IMR-90 (cell line): ENCODE results near the gene FGD3. TPM values are rescaled to one million over a fixed set of nuclear protein-coding genes. Genes with fewer than 3 reads are reported as not detected.

Experiments
- ATAC-seq: fragments of 200-7000 bp; cut with Tn5 transposase; 2 replicates; pipeline ENCODE4 v1.9.1; 2020; ENCODE audit warnings: low read depth, mild to moderate bottlenecking, moderate library complexity
- BruUV-seq: library from RNA; stranded (reverse); fragments of 400-500 nt; replicated peaks from 2 replicates; lab custom pipeline; 2021; lab: Mats Ljungman, UMichigan
- CTCF ChIA-PET: fragments of 300-600 bp; formaldehyde crosslinking; extraction: SDS; loops from one replicate; lab custom pipeline; 2021; ENCODE audit warnings: antibody characterized with exemption; lab: Yijun Ruan, JAX
- POLR2A ChIA-PET: fragments of 300-600 bp; sonication (Branson Sonifier 250); formaldehyde crosslinking; loops from one replicate; lab custom pipeline; 2022; ENCODE audit warnings: antibody characterized with exemption; ENCODE audit not compliant: unreplicated experiment; lab: Charles Lee
- DNase-seq: peaks from one replicate; pipeline ENCODE4 v3.0.0; 2013
- H2AFZ ChIP-seq: replicated peaks from 2 replicates; pipeline ENCODE3; 2013; ENCODE audit warnings: low read length, mild to moderate bottlenecking; ENCODE audit not compliant: poor library complexity
- H2AK5ac ChIP-seq: 2 replicates; pipeline ENCODE4 v1.6.1; 2013; ENCODE audit warnings: low read depth, low read length, inconsistent platforms
- H2AK9ac ChIP-seq: replicated peaks from 2 replicates; pipeline ENCODE3; 2013; ENCODE audit warnings: mild to moderate bottlenecking, low read depth, low read length, moderate library complexity; ENCODE audit not compliant: poor library complexity
- H2BK120ac ChIP-seq: 2 replicates; pipeline ENCODE4 v1.6.1; 2013; ENCODE audit warnings: low read depth, low read length, inconsistent platforms
- H2BK15ac ChIP-seq: 3 replicates; pipeline ENCODE4 v1.6.1; 2013; ENCODE audit warnings: low read depth, low read length, inconsistent platforms
- H2BK20ac ChIP-seq: 2 replicates; pipeline ENCODE4 v1.6.1; 2013; ENCODE audit warnings: low read depth, mild to moderate bottlenecking, inconsistent platforms, low read length, moderate library complexity
- H2BK5ac ChIP-seq: 2 replicates; pipeline ENCODE4 v1.6.1; 2013; ENCODE audit warnings: mild to moderate bottlenecking, low read depth, low read length, inconsistent platforms; ENCODE audit not compliant: poor library complexity, severe bottlenecking
- H3K14ac ChIP-seq: replicated peaks from 2 replicates; pipeline ENCODE4 v1.6.1; 2013; ENCODE audit warnings: low read depth, low read length, inconsistent platforms
- H3K18ac ChIP-seq: 2 replicates; pipeline ENCODE4 v1.6.1; 2013; ENCODE audit warnings: low read depth, low read length, control low read depth
- H3K23ac ChIP-seq: 2 replicates; pipeline ENCODE4 v1.6.1; 2013; ENCODE audit warnings: low read depth, low read length, inconsistent platforms
- H3K27ac ChIP-seq: 2 replicates; pipeline ENCODE4 v1.5.1; 2013; ENCODE audit warnings: mild to moderate bottlenecking, control low read depth, low read length; ENCODE audit not compliant: insufficient read depth
- H3K27me3 ChIP-seq: 2 replicates; pipeline ENCODE4 v1.6.1; 2013; ENCODE audit warnings: low read length; ENCODE audit not compliant: control insufficient read depth, insufficient read depth
- H3K36me3 ChIP-seq: 2 replicates; pipeline ENCODE4 v1.6.1; 2013; ENCODE audit warnings: low read length, mixed read lengths; ENCODE audit not compliant: control insufficient read depth, insufficient read depth
- H3K4ac ChIP-seq: 2 replicates; pipeline ENCODE4 v1.6.1; 2013; ENCODE audit warnings: low read depth, low read length, inconsistent platforms
- H3K4me1 ChIP-seq: 2 replicates; pipeline ENCODE4 v1.6.1; 2013; ENCODE audit warnings: low read length, mixed read lengths; ENCODE audit not compliant: control insufficient read depth, insufficient read depth
- H3K4me2 ChIP-seq: 2 replicates; pipeline ENCODE4 v1.6.1; 2013; ENCODE audit warnings: low read depth, mild to moderate bottlenecking, control low read depth, low read length, moderate library complexity
- H3K4me3 ChIP-seq: 2 replicates; pipeline ENCODE4 v1.5.1; 2013; ENCODE audit warnings: low read depth, mild to moderate bottlenecking, control low read depth, low read length, moderate library complexity; ENCODE audit not compliant: insufficient read depth
- H3K56ac ChIP-seq: 2 replicates; pipeline ENCODE4 v1.6.1; 2013; ENCODE audit warnings: low read length, inconsistent platforms; ENCODE audit not compliant: insufficient read depth; ENCODE audit errors: extremely low read depth
- H3K79me1 ChIP-seq, 2 experiments: 2 replicates each; pipeline ENCODE4 v1.6.1; 2013; ENCODE audit warnings: low read length in 2 of 2, inconsistent platforms in 1 of 2, low read depth in 1 of 2
- H3K9ac ChIP-seq: 2 replicates; pipeline ENCODE4 v1.6.1; 2013; ENCODE audit warnings: low read depth, low read length, control low read depth
- H3K9me1 ChIP-seq: 2 replicates; pipeline ENCODE4 v1.6.1; 2013; ENCODE audit warnings: low read length, inconsistent platforms; ENCODE audit not compliant: insufficient read depth
- H3K9me3 ChIP-seq: 2 replicates; pipeline ENCODE4 v1.6.1; 2013; ENCODE audit warnings: low read length; ENCODE audit not compliant: control insufficient read depth, insufficient read depth
- H4K20me1 ChIP-seq: 2 replicates; pipeline ENCODE4 v1.6.1; 2013; ENCODE audit warnings: low read length, inconsistent platforms; ENCODE audit not compliant: insufficient read depth
- H4K5ac ChIP-seq: 2 replicates; pipeline ENCODE4 v1.6.1; 2013; ENCODE audit warnings: mild to moderate bottlenecking, low read depth, low read length, control low read depth
- H4K8ac ChIP-seq, 2 experiments: 2 replicates each; pipeline ENCODE4 v1.6.1; 2013; ENCODE audit warnings: low read depth in 2 of 2, low read length in 2 of 2, control low read depth in 1 of 2, inconsistent platforms in 1 of 2
- H4K91ac ChIP-seq: 2 replicates; pipeline ENCODE4 v1.6.1; 2013; ENCODE audit warnings: low read depth, low read length, inconsistent platforms; ENCODE audit not compliant: insufficient read depth
- CEBPB ChIP-seq: IDR thresholded peaks from 2 replicates; pipeline ENCODE4 v1.6.1; 2012; ENCODE audit warnings: low read depth, low read length, improper control_type of control experiment
- CHD1 ChIP-seq: IDR thresholded peaks from 2 replicates; pipeline ENCODE4 v1.6.1; 2012; ENCODE audit warnings: low read depth, low read length, improper control_type of control experiment
- FOS ChIP-seq: fragments of 150-350 bp; IDR thresholded peaks from 2 replicates; pipeline ENCODE4 v1.6.1; 2016; ENCODE audit warnings: low read depth, low read length
- MAFK ChIP-seq: IDR thresholded peaks from 2 replicates; pipeline ENCODE4 v1.6.1; 2012; ENCODE audit warnings: low read depth, low read length, improper control_type of control experiment
- MAZ ChIP-seq: IDR thresholded peaks from 2 replicates; pipeline ENCODE4 v1.6.1; 2012; ENCODE audit warnings: low read depth, mild to moderate bottlenecking, low read length, improper control_type of control experiment, moderate library complexity, borderline replicate concordance
- NFE2L2 ChIP-seq: fragments of 150-350 bp; IDR thresholded peaks from 2 replicates; pipeline ENCODE4 v1.6.1; 2016; ENCODE audit warnings: low read depth, mild to moderate bottlenecking, low read length
- POLR2A ChIP-seq: IDR thresholded peaks from 2 replicates; pipeline ENCODE4 v1.6.1; 2012; ENCODE audit warnings: mild to moderate bottlenecking, low read depth, low read length
- RAD21 ChIP-seq: IDR thresholded peaks from 2 replicates; pipeline ENCODE4 v1.6.1; 2012; ENCODE audit warnings: low read length, improper control_type of control experiment
- RCOR1 ChIP-seq: IDR thresholded peaks from 2 replicates; pipeline ENCODE4 v1.6.1; 2012; ENCODE audit warnings: mild to moderate bottlenecking, low read length, improper control_type of control experiment; ENCODE audit not compliant: insufficient replicate concordance
- RFX5 ChIP-seq: IDR thresholded peaks from 2 replicates; pipeline ENCODE4 v1.8.0; 2012; ENCODE audit warnings: low read depth, mild to moderate bottlenecking, low read length, moderate library complexity
- SMC3 ChIP-seq: fragments of 150-350 bp; IDR thresholded peaks from 2 replicates; pipeline ENCODE4 v1.6.1; 2016; ENCODE audit warnings: low read depth, mild to moderate bottlenecking, antibody characterized with exemption, low read length, moderate library complexity
- WGBS, 2 experiments: methylation state at CpG; one replicate each; pipeline versions ENCODE4 v1.1.5 to v1.1.7; 2013; ENCODE audit warnings: missing lambda C conversion rate in 2 of 2; ENCODE audit not compliant: insufficient read length in 1 of 2; ENCODE audit errors: extremely low coverage in 2 of 2; 5-methylcytosine and 5-hydroxymethylcytosine counted together
- dilution Hi-C: fragments of 300-500 bp; cut with HindIII; formaldehyde crosslinking; loops from one replicate; pipeline ENCODE4 v1.14.3; 2018; ENCODE audit warnings: low sequenced_read_pairs; ENCODE audit not compliant: unreplicated experiment
- in situ Hi-C: fragments of 300-500 bp; cut with MboI; formaldehyde crosslinking; loops from 3 replicates; pipeline ENCODE4 v1.14.3; 2019; ENCODE audit warnings: low sequenced_read_pairs, inconsistent platforms, mixed read lengths
- intact Hi-C: fragments of 100-400 bp; cut with micrococcal nuclease; formaldehyde crosslinking; loops from 2 replicates; pipeline ENCODE4 v1.10.0; 2022
- polyA plus RNA-seq, 3 experiments: library from polyadenylated mRNA; depleted of rRNA; stranded (reverse); fragments of >200 nt; gene quantifications; 2 replicates each; pipeline ENCODE4 v1.2.3, GENCODE V29; 2012; ENCODE audit warnings: low replicate concordance in 1 of 3
- total RNA-seq: library from RNA; depleted of rRNA; stranded (reverse); fragments of >200 nt; gene quantifications from 2 replicates; pipeline ENCODE4 v1.2.3, GENCODE V29; 2012
- TF ChIP-seq, protein P1 (sequence below): fragments of 150-350 bp; IDR thresholded peaks from 2 replicates; pipeline ENCODE4 v1.6.1; 2016; ENCODE audit warnings: low read depth, mild to moderate bottlenecking, low read length, moderate library complexity, borderline replicate concordance
- TF ChIP-seq, protein P2 (sequence below): conservative IDR thresholded peaks from 2 replicates; pipeline ENCODE4 v1.5.1; 2012; ENCODE audit warnings: mild to moderate bottlenecking, low read depth, low read length, improper control_type of control experiment
- TF ChIP-seq, protein P3 (sequence below): fragments of 150-350 bp; IDR thresholded peaks from 2 replicates; pipeline ENCODE4 v1.6.1; 2017; ENCODE audit warnings: mild to moderate bottlenecking, antibody characterized with exemption, low read length, low read depth

FGD3 gene
- total and polyA plus RNA-seq, 2 of the 4 experiments (the other 2 are of a cell fraction), result not detected

DNA sequence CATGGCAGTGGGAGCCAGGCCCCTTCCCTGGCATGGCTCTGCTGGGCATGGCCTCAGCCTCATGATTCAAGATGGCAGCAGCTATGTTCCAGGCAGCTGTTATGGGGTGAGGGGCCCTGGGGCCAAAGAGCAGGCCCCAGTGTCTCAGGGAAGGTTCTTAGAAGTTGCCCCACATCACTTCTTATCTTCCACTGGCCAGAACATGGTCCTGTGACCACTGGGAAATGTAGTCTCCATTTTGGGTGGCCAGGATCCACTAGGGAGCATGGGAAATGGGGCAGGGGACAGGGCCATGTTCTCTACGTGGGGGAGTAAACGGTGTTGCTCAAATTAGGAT, 129.4 kb downstream of the FGD3 start:
- Histone ChIP-seq H3K56ac (no peak overlapping the region), H2BK120ac (no peak overlapping the region), H3K14ac (no peak overlapping the region), H3K36me3 (no peaks in the 10 kb centered on the region), H3K27me3 (no peaks in the 10 kb centered on the region; the same call in 1 of the 2 replicates), H4K5ac (no peak overlapping the region), H2BK5ac (no peak overlapping the region), H3K27ac (no peak overlapping the region), H2BK15ac (no peak overlapping the region), H4K8ac (no peak overlapping the region), H3K4me3 (no peak overlapping the region), H2AFZ (no peak overlapping the region), H3K4me1 (peaks cover 10% of the 10 kb centered on the region), H4K91ac (no peak overlapping the region), H4K20me1 (no peaks in the 10 kb centered on the region), H2AK5ac (no peak overlapping the region), H3K79me1 (no peaks in the 10 kb centered on the region), H3K4ac (no peak overlapping the region), H3K9me1 (no peaks in the 10 kb centered on the region; the same call in 1 of the 2 replicates), H2AK9ac (no peak overlapping the region), H3K9ac (no peak overlapping the region), H3K23ac (no peak overlapping the region), H3K18ac (no peak overlapping the region), H2BK20ac (no peak overlapping the region), H3K4me2 (no peak overlapping the region), H3K9me3 (no peaks in the 10 kb centered on the region)
- 90% methylated on average over 2 of the region's 2 CpGs; no CpG with 5 or more reads in 1 of the 2 experiments for WGBS, 2 experiments
- no peak for TF ChIP-seq RCOR1
- TF ChIP-seq NFE2L2, result no peak
- TF ChIP-seq SMC3, result no peak
- no peak for TF ChIP-seq CHD1
- TF ChIP-seq POLR2A, result no peak
- TF ChIP-seq MAFK, result no peak
- TF ChIP-seq, protein P1, sequence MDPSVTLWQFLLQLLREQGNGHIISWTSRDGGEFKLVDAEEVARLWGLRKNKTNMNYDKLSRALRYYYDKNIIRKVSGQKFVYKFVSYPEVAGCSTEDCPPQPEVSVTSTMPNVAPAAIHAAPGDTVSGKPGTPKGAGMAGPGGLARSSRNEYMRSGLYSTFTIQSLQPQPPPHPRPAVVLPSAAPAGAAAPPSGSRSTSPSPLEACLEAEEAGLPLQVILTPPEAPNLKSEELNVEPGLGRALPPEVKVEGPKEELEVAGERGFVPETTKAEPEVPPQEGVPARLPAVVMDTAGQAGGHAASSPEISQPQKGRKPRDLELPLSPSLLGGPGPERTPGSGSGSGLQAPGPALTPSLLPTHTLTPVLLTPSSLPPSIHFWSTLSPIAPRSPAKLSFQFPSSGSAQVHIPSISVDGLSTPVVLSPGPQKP, result no peak
- TF ChIP-seq FOS, result no peak
- TF ChIP-seq, protein P2, sequence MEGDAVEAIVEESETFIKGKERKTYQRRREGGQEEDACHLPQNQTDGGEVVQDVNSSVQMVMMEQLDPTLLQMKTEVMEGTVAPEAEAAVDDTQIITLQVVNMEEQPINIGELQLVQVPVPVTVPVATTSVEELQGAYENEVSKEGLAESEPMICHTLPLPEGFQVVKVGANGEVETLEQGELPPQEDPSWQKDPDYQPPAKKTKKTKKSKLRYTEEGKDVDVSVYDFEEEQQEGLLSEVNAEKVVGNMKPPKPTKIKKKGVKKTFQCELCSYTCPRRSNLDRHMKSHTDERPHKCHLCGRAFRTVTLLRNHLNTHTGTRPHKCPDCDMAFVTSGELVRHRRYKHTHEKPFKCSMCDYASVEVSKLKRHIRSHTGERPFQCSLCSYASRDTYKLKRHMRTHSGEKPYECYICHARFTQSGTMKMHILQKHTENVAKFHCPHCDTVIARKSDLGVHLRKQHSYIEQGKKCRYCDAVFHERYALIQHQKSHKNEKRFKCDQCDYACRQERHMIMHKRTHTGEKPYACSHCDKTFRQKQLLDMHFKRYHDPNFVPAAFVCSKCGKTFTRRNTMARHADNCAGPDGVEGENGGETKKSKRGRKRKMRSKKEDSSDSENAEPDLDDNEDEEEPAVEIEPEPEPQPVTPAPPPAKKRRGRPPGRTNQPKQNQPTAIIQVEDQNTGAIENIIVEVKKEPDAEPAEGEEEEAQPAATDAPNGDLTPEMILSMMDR, result no peak
- TF ChIP-seq, protein P3, sequence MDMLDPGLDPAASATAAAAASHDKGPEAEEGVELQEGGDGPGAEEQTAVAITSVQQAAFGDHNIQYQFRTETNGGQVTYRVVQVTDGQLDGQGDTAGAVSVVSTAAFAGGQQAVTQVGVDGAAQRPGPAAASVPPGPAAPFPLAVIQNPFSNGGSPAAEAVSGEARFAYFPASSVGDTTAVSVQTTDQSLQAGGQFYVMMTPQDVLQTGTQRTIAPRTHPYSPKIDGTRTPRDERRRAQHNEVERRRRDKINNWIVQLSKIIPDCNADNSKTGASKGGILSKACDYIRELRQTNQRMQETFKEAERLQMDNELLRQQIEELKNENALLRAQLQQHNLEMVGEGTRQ, result no peak
- TF ChIP-seq CEBPB, result no peak
- no peak for TF ChIP-seq RFX5
- no peak for TF ChIP-seq MAZ
- TF ChIP-seq RAD21, result no peak
- DNase-seq (no peak), ATAC-seq (no peak)
- intact Hi-C loops (no loop called here), in situ Hi-C loops (no loop called here), dilution Hi-C loops (no loop called here)
- ChIA-PET POLR2A (no interaction called here), CTCF (no interaction called here)
- BruUV-seq, result no TSS peak
